Ovary (tissue), 9 donors: ENCODE measurements around the gene KNDC1. TPM values are rescaled to one million over a fixed set of nuclear protein-coding genes. Genes with fewer than 3 reads are reported as not detected.
"Not testable (repeated sequence)": the region's sequence is repeated elsewhere in the genome, so short reads cannot be mapped to it uniquely, and the experiment has no call there.

Experiments used
- DNase-seq, 5 donors: peaks; one replicate each; pipeline ENCODE4 v3.0.0-alpha.2; 2019 to 2020
- H3K27ac ChIP-seq, 2 donors: fragments of 200-600 bp; one replicate each; pipeline versions ENCODE4 v1.5.1 to v1.8.0; 2019 to 2022
- H3K27me3 ChIP-seq: fragments of 200-600 bp; one replicate; pipeline ENCODE4 v1.8.0; 2022
- H3K36me3 ChIP-seq: fragments of 200-600 bp; sonication (generic); one replicate; pipeline ENCODE4 v1.5.1; 2019
- H3K4me1 ChIP-seq: one replicate; pipeline ENCODE4 v1.8.1; 2013; ENCODE audit warnings: mild to moderate bottlenecking, moderate library complexity; ENCODE audit not compliant: insufficient read depth
- H3K4me3 ChIP-seq: fragments of 200-600 bp; sonication (generic); one replicate; pipeline ENCODE4 v1.5.1; 2017
- H3K9me3 ChIP-seq, 2 donors: fragments of 200-600 bp in 1 of 2; sonication (generic) in 1 of 2; one replicate each; pipeline versions ENCODE4 v1.5.1 to v1.8.1; 2013 to 2019; ENCODE audit warnings: mild to moderate bottlenecking in 1 of 2, moderate library complexity in 1 of 2
- EP300 ChIP-seq: sonication (generic); formaldehyde crosslinking; IDR thresholded peaks from one replicate; pipeline ENCODE4 v1.6.1; 2017; ENCODE audit warnings: antibody characterized with exemption
- POLR2A ChIP-seq: fragments of 450-650 bp; IDR thresholded peaks from one replicate; pipeline ENCODE4 v1.6.1; 2017; ENCODE audit warnings: antibody characterized with exemption, mild to moderate bottlenecking, moderate library complexity
- WGBS, 3 donors: extraction: QIAGEN DNeasy Blood & Tissue Kit in 1 of 3; methylation state at CpG; one replicate each; pipeline versions ENCODE4 v1.1.5 to v1.1.7; 2013 to 2017; 5-methylcytosine and 5-hydroxymethylcytosine counted together
- intact Hi-C, 4 donors: fragments of 100-400 bp; cut with DNase I; formaldehyde crosslinking; loops; one replicate each; pipeline versions ENCODE4 v1.11.0 to v1.15.1; 2022 to 2023
- polyA plus RNA-seq, 2 donors: library from polyadenylated mRNA; stranded (reverse); fragments of 200-250 nt in 1 of 2; fragments of 350-450 nt in 1 of 2; fragmentation: Illumina TruSeq in 1 of 2; extraction: RNeasy Lipid Tissue Mini Kit (QIAGEN cat#74804) in 1 of 2; gene quantifications; one replicate each; pipeline ENCODE4 v1.2.3, GENCODE V29; 2013 to 2014
- total RNA-seq, 7 donors: library from RNA; depleted of rRNA in 2 of 7; stranded (reverse); fragments of >200 nt in 2 of 7; fragmentation: NEBNext Ultra II Directional in 3 of 7; extraction: Animal tissue kit (Norgen Biotek cat#: 25700) in 3 of 7; gene quantifications; one replicate each; pipeline versions ENCODE4 v1.1.0 to v1.2.4, GENCODE V29; 2016 to 2023
- TF ChIP-seq, protein P1 (sequence below), 3 donors: fragments of 450-650 bp in 2 of 3; fragments of 200-600 bp in 1 of 3; IDR thresholded peaks; one replicate each; pipeline versions ENCODE4 v1.5.1 to v1.8.0; 2016 to 2022; ENCODE audit warnings: antibody characterized with exemption in 3 of 3, mild to moderate bottlenecking in 1 of 3
- donor health status: DM: no; HTN: no; CAD: no; lungs with moderate emphysema.
- donor health status: DM: no; HTN: no; CAD: no.
- donor health status: Bipolar disorder and iron deficiency.
- donor health status: DM: yes; HTN: yes; CAD: no.
- donor health status: DM: no; HTN: no; CAD: no.
- donor health status: DM: yes; HTN: yes; CAD: no.

KNDC1 gene
- total and polyA plus RNA-seq, 9 donors, result 0.67 to 34.9 (median 16.6) TPM

DNA sequence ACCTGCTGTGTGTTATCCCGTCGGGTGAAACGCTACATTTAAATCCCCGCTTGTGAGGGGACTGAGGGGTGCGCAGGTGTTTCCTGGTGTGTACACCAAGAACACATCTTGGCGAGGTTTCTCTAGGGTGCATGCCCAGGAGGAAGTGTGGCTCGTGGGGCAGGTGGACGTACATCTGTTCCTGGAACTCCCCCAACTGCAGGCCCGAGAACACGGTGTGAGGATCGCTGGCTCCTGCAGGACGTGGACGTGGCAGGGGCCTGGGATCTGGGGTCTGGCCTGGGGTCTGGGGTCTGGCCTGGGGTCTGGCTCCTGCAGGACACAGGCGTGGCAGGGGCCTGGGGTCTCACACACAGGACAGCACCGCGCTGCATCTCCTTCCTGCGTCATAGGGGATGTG, 10.1 kb downstream of the KNDC1 start:
- WGBS, 3 donors, result 90 to 92% (median 90%) methylated on average over 17 of the region's 17 CpGs
- peak in 1 of 5 donors; percentile 5 for DNase-seq
- Histone ChIP-seq H3K36me3 (no peaks in the 10 kb centered on the region), H3K27ac (no peak overlapping the region), H3K9me3 (no peaks in the 10 kb centered on the region), H3K4me1 (peaks cover 4% of the 10 kb centered on the region), H3K27me3 (no peaks in the 10 kb centered on the region), H3K4me3 (no peak overlapping the region)
- TF ChIP-seq, protein P1, sequence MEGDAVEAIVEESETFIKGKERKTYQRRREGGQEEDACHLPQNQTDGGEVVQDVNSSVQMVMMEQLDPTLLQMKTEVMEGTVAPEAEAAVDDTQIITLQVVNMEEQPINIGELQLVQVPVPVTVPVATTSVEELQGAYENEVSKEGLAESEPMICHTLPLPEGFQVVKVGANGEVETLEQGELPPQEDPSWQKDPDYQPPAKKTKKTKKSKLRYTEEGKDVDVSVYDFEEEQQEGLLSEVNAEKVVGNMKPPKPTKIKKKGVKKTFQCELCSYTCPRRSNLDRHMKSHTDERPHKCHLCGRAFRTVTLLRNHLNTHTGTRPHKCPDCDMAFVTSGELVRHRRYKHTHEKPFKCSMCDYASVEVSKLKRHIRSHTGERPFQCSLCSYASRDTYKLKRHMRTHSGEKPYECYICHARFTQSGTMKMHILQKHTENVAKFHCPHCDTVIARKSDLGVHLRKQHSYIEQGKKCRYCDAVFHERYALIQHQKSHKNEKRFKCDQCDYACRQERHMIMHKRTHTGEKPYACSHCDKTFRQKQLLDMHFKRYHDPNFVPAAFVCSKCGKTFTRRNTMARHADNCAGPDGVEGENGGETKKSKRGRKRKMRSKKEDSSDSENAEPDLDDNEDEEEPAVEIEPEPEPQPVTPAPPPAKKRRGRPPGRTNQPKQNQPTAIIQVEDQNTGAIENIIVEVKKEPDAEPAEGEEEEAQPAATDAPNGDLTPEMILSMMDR (IDR thresholded peaks at IDR 0.05), result no peak
- TF ChIP-seq EP300, result no peak
- no peak for TF ChIP-seq POLR2A
- intact Hi-C loops, result no loop called here

- Histone ChIP-seq H3K36me3 (no peaks in the 10 kb centered on the region), H3K27ac (no peak overlapping the region), H3K4me3 (no peak overlapping the region), H3K27me3 (no peaks in the 10 kb centered on the region), H3K9me3 (no peaks in the 10 kb centered on the region), H3K4me1 (no peaks in the 10 kb centered on the region)
- DNase-seq, result peak in 1 of 5 donors; percentile 8
- WGBS, 3 donors, result 90 to 95% (median 92%) methylated on average over 15 of the region's 15 CpGs
- TF ChIP-seq, protein P1 (IDR thresholded peaks at IDR 0.05), result no peak
- no peak for TF ChIP-seq EP300
- TF ChIP-seq POLR2A, result no peak
- intact Hi-C loops, result no loop called here
Observed at GRCh38 chr10:133173860-133174640, 14.0 kb downstream of the KNDC1 start.

DNA sequence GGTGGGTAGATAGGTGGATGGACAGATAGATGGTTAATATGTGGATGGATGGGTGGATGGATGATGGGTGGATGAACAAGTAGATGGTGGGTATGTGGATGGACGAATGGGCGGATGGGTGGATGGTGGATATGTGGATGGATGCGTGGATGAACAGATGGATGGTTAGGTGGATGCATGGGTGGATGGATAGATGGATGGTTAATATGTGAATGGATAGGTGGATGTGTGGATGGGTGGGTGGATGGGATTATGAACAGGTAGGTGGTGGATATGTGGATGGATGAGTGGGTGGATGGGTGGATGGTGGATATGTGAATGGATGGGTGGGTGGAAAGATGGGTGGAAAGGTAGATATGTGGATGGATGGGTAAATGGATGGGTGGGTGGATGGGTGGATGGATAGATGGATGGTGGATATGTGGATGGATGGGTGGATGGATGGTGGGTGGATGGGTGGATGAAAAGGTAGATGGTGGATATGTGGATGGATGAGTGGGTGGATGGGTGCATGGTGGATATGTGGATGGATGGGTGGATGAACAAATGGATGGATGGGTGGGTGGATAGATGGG, 14.8 kb downstream of the KNDC1 start:
- Histone ChIP-seq H3K4me3 (no peak overlapping the region), H3K36me3 (no peaks in the 10 kb centered on the region), H3K9me3 (no peaks in the 10 kb centered on the region), H3K4me1 (no peaks in the 10 kb centered on the region), H3K27me3 (no peaks in the 10 kb centered on the region), H3K27ac (no peak overlapping the region)
- intact Hi-C loops, result no loop called here
- TF ChIP-seq EP300, result no peak
- no peak for TF ChIP-seq POLR2A
- TF ChIP-seq, protein P1 (IDR thresholded peaks at IDR 0.05), result no peak
- WGBS, 3 donors, result 63 to 81% (median 65%) methylated on average over 3 of the region's 3 CpGs
- DNase-seq, result no peak

- H3K27me3 ChIP-seq, intact Hi-C loops, H3K27ac ChIP-seq, H3K36me3 ChIP-seq, H3K4me1 ChIP-seq, DNase-seq, H3K4me3 ChIP-seq, H3K9me3 ChIP-seq: not testable (repeated sequence)
- WGBS, 3 donors, result 93 to 95% (median 94%) methylated on average over 4 of the region's 4 CpGs
Observed at GRCh38 chr10:133175624-133176023, 15.6 kb downstream of the KNDC1 start.

GRCh38 chr10:133176546-133176945, 16.5 kb downstream of the KNDC1 start:
- peak in 1 of 5 donors; percentile 12 for DNase-seq
- no peak for TF ChIP-seq EP300
- TF ChIP-seq, protein P1 (IDR thresholded peaks at IDR 0.05), result no peak
- TF ChIP-seq POLR2A, result no peak
- H3K27ac ChIP-seq, result no peak overlapping the region
- intact Hi-C loops, result no loop called here
- no peaks in the 10 kb centered on the region for H3K36me3 ChIP-seq
- H3K4me3 ChIP-seq, result no peak overlapping the region
- no peaks in the 10 kb centered on the region for H3K4me1 ChIP-seq
- no peaks in the 10 kb centered on the region for H3K27me3 ChIP-seq
- 87 to 94% (median 88%) methylated on average over 4 of the region's 4 CpGs for WGBS, 3 donors
- no peaks in the 10 kb centered on the region for H3K9me3 ChIP-seq
